H1 (cell line): ENCODE measurements around the gene AGPAT2. TPM values are rescaled to one million over a fixed set of nuclear protein-coding genes. Genes with fewer than 3 reads are reported as not detected.

ENCODE experiments used
- CTCF ChIA-PET: fragments of 300-600 bp; sonication (Branson Sonifier 250); formaldehyde crosslinking; loops from one replicate; lab custom pipeline; 2021; ENCODE audit not compliant: partially characterized antibody; lab: Charles Lee
- POLR2A ChIA-PET: fragments of 300-600 bp; sonication (Branson Sonifier 250); formaldehyde crosslinking; loops from one replicate; lab custom pipeline; 2021; ENCODE audit warnings: inconsistent platforms; ENCODE audit not compliant: partially characterized antibody; lab: Charles Lee
- DNase-seq, 2 experiments: peaks; one replicate each; pipeline versions ENCODE4 v3.0.0 to v3.0.0-alpha.2; 2010 to 2022; ENCODE audit warnings: low spot score in 2 of 2, low read depth in 1 of 2, mixed read lengths in 1 of 2
- FAIRE-seq: peaks from 2 replicates; lab custom pipeline; 2011; peaks lifted over from hg19 to GRCh38; lab: Jason Lieb, UNC
- H2AFZ ChIP-seq: 2 replicates; pipeline ENCODE4 v1.8.1; 2012; ENCODE audit warnings: low read length, inconsistent platforms
- H2AK5ac ChIP-seq: 2 replicates; pipeline ENCODE4 v1.6.1; 2013; ENCODE audit warnings: low read depth, low read length
- H2BK120ac ChIP-seq: replicated peaks from 2 replicates; pipeline ENCODE3; 2013; ENCODE audit warnings: low read depth, low read length, inconsistent platforms
- H2BK12ac ChIP-seq: 2 replicates; pipeline ENCODE4 v1.6.1; 2013; ENCODE audit warnings: low read depth, low read length
- H2BK15ac ChIP-seq: 2 replicates; pipeline ENCODE4 v1.6.1; 2013; ENCODE audit warnings: low read length
- H2BK20ac ChIP-seq: 2 replicates; pipeline ENCODE4 v1.6.1; 2013; ENCODE audit warnings: low read length
- H2BK5ac ChIP-seq: 2 replicates; pipeline ENCODE4 v1.6.1; 2013; ENCODE audit warnings: low read depth, low read length
- H3K14ac ChIP-seq: 2 replicates; pipeline ENCODE4 v1.6.1; 2013; ENCODE audit warnings: inconsistent platforms; ENCODE audit not compliant: insufficient read length
- H3K18ac ChIP-seq: 2 replicates; pipeline ENCODE4 v1.6.1; 2013; ENCODE audit warnings: low read length; ENCODE audit errors: extremely low read depth
- H3K23ac ChIP-seq: 2 replicates; pipeline ENCODE4 v1.6.1; 2013; ENCODE audit warnings: inconsistent platforms; ENCODE audit not compliant: insufficient read length
- H3K23me2 ChIP-seq: 2 replicates; pipeline ENCODE4 v1.6.1; 2013; ENCODE audit warnings: low read depth, low read length
- H3K27ac ChIP-seq: 2 replicates; pipeline ENCODE4 v1.6.1; 2011; ENCODE audit warnings: low read depth, low read length, inconsistent platforms
- H3K27me3 ChIP-seq, 4 experiments: replicated peaks in 1 of 4; 1 replicate in 1 of 4; 2 replicates in 3 of 4; pipeline versions ENCODE4 v1.6.1 to v1.8.1; 2011 to 2013; ENCODE audit warnings: low read length in 3 of 4, mild to moderate bottlenecking in 3 of 4, inconsistent platforms in 2 of 4, mixed read lengths in 2 of 4, moderate library complexity in 1 of 4; ENCODE audit not compliant: control insufficient read depth in 3 of 4, insufficient read depth in 3 of 4; ENCODE audit errors: extremely low read depth in 1 of 4
- H3K36me3 ChIP-seq, 4 experiments: 2 replicates each; pipeline versions ENCODE4 v1.6.1 to v1.8.1; 2011 to 2013; ENCODE audit warnings: mild to moderate bottlenecking in 4 of 4, low read length in 3 of 4, moderate library complexity in 2 of 4, control low read depth in 1 of 4, inconsistent platforms in 1 of 4; ENCODE audit not compliant: insufficient read depth in 4 of 4, control insufficient read depth in 2 of 4
- H3K4ac ChIP-seq: replicated peaks from 2 replicates; pipeline ENCODE3; 2013; ENCODE audit warnings: low read length, low read depth, mixed read lengths, inconsistent platforms; ENCODE audit not compliant: insufficient read length
- H3K4me1 ChIP-seq, 4 experiments: replicated peaks in 1 of 4; 1 replicate in 1 of 4; 2 replicates in 3 of 4; pipeline versions ENCODE4 v1.6.1 to v1.8.1; 2011 to 2013; ENCODE audit warnings: low read length in 3 of 4, inconsistent platforms in 2 of 4, mixed read lengths in 1 of 4; ENCODE audit not compliant: insufficient read depth in 4 of 4, control insufficient read depth in 3 of 4
- H3K4me2 ChIP-seq, 2 experiments: 2 replicates each; pipeline versions ENCODE4 v1.6.1 to v1.8.1; 2011 to 2013; ENCODE audit warnings: low read depth in 2 of 2, low read length in 2 of 2, control low read depth in 1 of 2, inconsistent platforms in 1 of 2, mild to moderate bottlenecking in 1 of 2; ENCODE audit not compliant: insufficient read depth in 1 of 2
- H3K4me3 ChIP-seq, 4 experiments: fragments of 200-600, 300-600 bp in 1 of 4; sonication (generic), shearing (Covaris generic), sonication (Bioruptor Twin) in 1 of 4; 2 replicates each; pipeline versions ENCODE4 v1.5.1 to v1.8.1; 2011 to 2016; ENCODE audit warnings: low read length in 4 of 4, low read depth in 3 of 4, control low read depth in 2 of 4, inconsistent platforms in 2 of 4, mild to moderate bottlenecking in 2 of 4, mixed read lengths in 1 of 4, moderate library complexity in 1 of 4; ENCODE audit not compliant: insufficient read depth in 2 of 4; ENCODE audit errors: extremely low read depth in 1 of 4
- H3K56ac ChIP-seq: replicated peaks from 2 replicates; pipeline ENCODE3; 2013; ENCODE audit warnings: low read depth, mild to moderate bottlenecking, mixed read lengths, low read length, inconsistent platforms; ENCODE audit not compliant: insufficient read length
- H3K79me1 ChIP-seq: 2 replicates; pipeline ENCODE4 v1.6.1; 2013; ENCODE audit warnings: low read depth, low read length, control low read depth
- H3K79me2 ChIP-seq, 2 experiments: 2 replicates each; pipeline versions ENCODE4 v1.6.1 to v1.8.1; 2012 to 2013; ENCODE audit warnings: low read length in 2 of 2, mild to moderate bottlenecking in 2 of 2, inconsistent platforms in 1 of 2; ENCODE audit not compliant: insufficient read depth in 2 of 2, control insufficient read depth in 1 of 2
- H3K9ac ChIP-seq, 4 experiments: replicated peaks in 1 of 4; 1 replicate in 1 of 4; 2 replicates in 3 of 4; pipeline versions ENCODE4 v1.6.1 to v1.8.1; 2011 to 2013; ENCODE audit warnings: low read depth in 3 of 4, low read length in 3 of 4, control low read depth in 2 of 4, mild to moderate bottlenecking in 2 of 4, moderate library complexity in 2 of 4, inconsistent platforms in 1 of 4; ENCODE audit errors: extremely low read depth in 1 of 4
- H3K9me3 ChIP-seq, 2 experiments: 2 replicates each; pipeline versions ENCODE4 v1.6.1 to v1.8.1; 2012 to 2013; ENCODE audit warnings: mild to moderate bottlenecking in 2 of 2, moderate library complexity in 2 of 2, control low read depth in 1 of 2, inconsistent platforms in 1 of 2, low read depth in 1 of 2, low read length in 1 of 2, mixed read lengths in 1 of 2; ENCODE audit not compliant: insufficient read depth in 2 of 2
- H4K20me1 ChIP-seq, 2 experiments: replicated peaks in 1 of 2; 2 replicates each; pipeline versions ENCODE3 to v1.8.1; 2011 to 2013; ENCODE audit warnings: inconsistent platforms in 2 of 2, low read length in 2 of 2, mild to moderate bottlenecking in 1 of 2; ENCODE audit not compliant: insufficient read depth in 2 of 2, control insufficient read depth in 1 of 2
- H4K5ac ChIP-seq: 2 replicates; pipeline ENCODE4 v1.6.1; 2013; ENCODE audit warnings: low read length, low read depth, mixed read lengths, inconsistent platforms; ENCODE audit not compliant: insufficient read length
- H4K8ac ChIP-seq: 2 replicates; pipeline ENCODE4 v1.8.0; 2013; ENCODE audit warnings: mild to moderate bottlenecking, moderate library complexity, low read length, inconsistent platforms; ENCODE audit not compliant: insufficient read depth; ENCODE audit errors: extremely low read depth
- H4K91ac ChIP-seq: replicated peaks from 2 replicates; pipeline ENCODE3; 2013; ENCODE audit warnings: low read length, mixed read lengths, inconsistent platforms; ENCODE audit not compliant: insufficient read length
- ASH2L ChIP-seq: fragments of 200-600, 300-600 bp; sonication (generic); IDR thresholded peaks from one replicate; pipeline ENCODE4 v1.7.1; 2017; ENCODE audit warnings: low read length
- CEBPB ChIP-seq: IDR thresholded peaks from 2 replicates; pipeline ENCODE4 v1.6.1; 2012; ENCODE audit warnings: low read depth, low read length
- GABPA ChIP-seq: IDR thresholded peaks from 2 replicates; pipeline ENCODE4 v1.6.1; 2011; ENCODE audit warnings: mild to moderate bottlenecking, low read length, moderate library complexity, borderline replicate concordance; ENCODE audit not compliant: insufficient read depth
- KDM1A ChIP-seq: fragments of 200-600, 300-600 bp; sonication (generic); IDR thresholded peaks from 2 replicates; pipeline ENCODE4 v1.7.1; 2016; ENCODE audit warnings: mild to moderate bottlenecking, low read length, borderline replicate concordance
- KDM4A ChIP-seq: IDR thresholded peaks from one replicate; pipeline ENCODE4 v1.7.1; 2012; ENCODE audit warnings: low read depth, mild to moderate bottlenecking, moderate library complexity, low read length, inconsistent platforms; ENCODE audit not compliant: severe bottlenecking
- MAX ChIP-seq: IDR thresholded peaks from 2 replicates; pipeline ENCODE4 v1.6.1; 2012; ENCODE audit warnings: inconsistent platforms
- NANOG ChIP-seq: IDR thresholded peaks from 2 replicates; pipeline ENCODE4 v1.6.1; 2011; ENCODE audit warnings: low read length, low read depth, mild to moderate bottlenecking, inconsistent platforms; ENCODE audit not compliant: insufficient read depth, poor library complexity, severe bottlenecking
- POU5F1 ChIP-seq: IDR thresholded peaks from 2 replicates; pipeline ENCODE4 v1.6.1; 2011; ENCODE audit warnings: low read depth, mild to moderate bottlenecking, low read length, moderate library complexity
- SIX5 ChIP-seq: IDR thresholded peaks from 2 replicates; pipeline ENCODE4 v1.6.1; 2011; ENCODE audit warnings: mild to moderate bottlenecking, low read depth, low read length
- TAF7 ChIP-seq: optimal IDR thresholded peaks from 2 replicates; pipeline ENCODE3; 2011; ENCODE audit warnings: low read depth, mild to moderate bottlenecking, inconsistent platforms, low read length, moderate library complexity, borderline replicate concordance
- TBP ChIP-seq: IDR thresholded peaks from 2 replicates; pipeline ENCODE4 v1.6.1; 2011; ENCODE audit warnings: low read depth, low read length, improper control_type of control experiment
- TCF12 ChIP-seq: IDR thresholded peaks from 2 replicates; pipeline ENCODE4 v1.6.1; 2011; ENCODE audit warnings: low read depth, mild to moderate bottlenecking, low read length
- WGBS, 2 experiments: shearing (Covaris generic) in 1 of 2; methylation state at CpG; one replicate each; pipeline versions ENCODE4 v1.1.6 to v1.1.7; 2013 to 2015; ENCODE audit warnings: low lambda C conversion rate in 2 of 2, mixed read lengths in 2 of 2, inconsistent platforms in 1 of 2, low coverage in 1 of 2, missing lambda C conversion rate in 1 of 2; ENCODE audit not compliant: insufficient replicate concordance in 2 of 2, insufficient coverage in 1 of 2, insufficient read length in 1 of 2; ENCODE audit errors: extremely low coverage in 1 of 2, missing lambda C conversion rate in 1 of 2; 5-methylcytosine and 5-hydroxymethylcytosine counted together
- polyA plus RNA-seq, 7 experiments: library from polyadenylated mRNA; depleted of rRNA in 3 of 7; stranded (reverse) in 5 of 7; unstranded in 2 of 7; fragments of >200 nt in 5 of 7; fragments of 200-250 nt in 2 of 7; gene quantifications; 1 replicate in 5 of 7; 2 replicates in 1 of 7; 4 replicates in 1 of 7; pipeline versions ENCODE4 v1.2.1 to v1.2.3, GENCODE V29; 2011 to 2013; ENCODE audit warnings: missing spikeins in 2 of 7, mixed read lengths in 2 of 7
- total RNA-seq: library from RNA; stranded (reverse); fragmentation: NEBNext Ultra II Directional; extraction: Animal tissue kit (Norgen Biotek cat#: 25700); gene quantifications from 2 replicates; pipeline ENCODE4 v1.2.1, GENCODE V29; 2021

AGPAT2 gene
- total and polyA plus RNA-seq, 2 of the 8 experiments (the other 6 are each of a cell fraction or from before 2014, with no cell fraction given), result 31.6 to 37.6 TPM

DNA sequence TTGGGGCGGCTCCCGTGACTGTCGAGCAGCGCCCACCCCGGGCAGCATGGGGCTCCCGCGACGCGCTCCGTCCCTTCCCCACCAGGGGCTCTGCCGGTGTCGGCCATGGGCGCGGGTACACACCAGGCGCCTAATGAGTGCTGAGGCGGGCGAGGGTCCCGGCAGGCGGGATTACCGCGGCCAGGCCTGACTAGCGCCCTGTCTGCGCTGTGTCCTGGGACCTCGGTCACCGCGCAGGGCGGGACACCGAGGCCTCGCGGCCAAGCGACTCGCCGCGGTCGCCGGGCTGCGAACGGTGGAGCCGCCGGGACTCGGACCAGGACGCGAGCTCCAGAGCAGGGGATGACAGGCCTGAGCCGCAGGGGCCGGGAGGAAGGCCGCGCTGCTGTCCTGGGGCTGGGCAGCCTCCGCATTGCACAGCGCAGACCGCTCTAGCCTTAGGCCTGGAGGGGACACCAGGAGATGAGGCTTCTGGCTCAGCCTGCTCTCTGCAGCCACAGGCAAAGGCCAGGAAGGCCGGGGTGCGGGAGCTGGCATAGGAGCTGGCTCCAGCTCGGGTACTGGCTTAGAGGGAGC is 41.4 kb upstream of the AGPAT2 start:
- no peak overlapping the region for H3K23ac ChIP-seq
- ChIA-PET CTCF (interaction anchor here (0.8 to 6.8 kb wide), 16 partner anchors 10 to 339 kb away, joined by 3 to 62 read pairs (median 4); partner anchors contain the start of genes LCN10 and LCN8), POLR2A (interaction anchor here (0.6 to 14.1 kb wide), 45 partner anchors 8 to 471 kb away, joined by 3 to 223 read pairs (median 4); partner anchors contain the start of genes AGPAT2, AJM1, DIPK1B and LCN10)
- H4K5ac ChIP-seq, result peak overlapping the region; percentile 26
- H4K20me1 ChIP-seq, result peaks cover 21 to 30% of the 10 kb centered on the region in 2 experiments
- peak overlapping the region; percentile 71 for H3K18ac ChIP-seq
- H3K36me3 ChIP-seq, result peaks cover 16 to 31% (median 27%) of the 10 kb centered on the region in 4 experiments
- H3K79me2 ChIP-seq, result peaks cover 8 to 36% of the 10 kb centered on the region in 2 experiments
- H4K8ac ChIP-seq, result peak overlapping the region; percentile 94
- H2AFZ ChIP-seq, result no peak overlapping the region; the same call in 1 of the 2 replicates
- H3K4me2 ChIP-seq, result peak overlapping the region; percentile 88 to 90
- peaks cover 13% of the 10 kb centered on the region; the same call in 1 of the 2 replicates for H3K23me2 ChIP-seq
- no peak overlapping the region for H2BK120ac ChIP-seq
- H3K4me3 ChIP-seq, result peak overlapping the region; percentile 89 to 98 (median 95)
- H3K27ac ChIP-seq, result no peak overlapping the region
- H3K56ac ChIP-seq, result peak overlapping the region; percentile 10
- DNase-seq (peak in 1 of 2 experiments; percentile 81), FAIRE-seq (no peak)
- H3K14ac ChIP-seq, result no peak overlapping the region
- H2BK5ac ChIP-seq, result no peak overlapping the region; the same call in 1 of the 2 replicates
- no peak overlapping the region for H2BK12ac ChIP-seq
- peaks cover 0 to 9% (median 5%) of the 10 kb centered on the region in 4 experiments; a peak in 5 of 7 replicates for H3K27me3 ChIP-seq
- peaks cover 11% of the 10 kb centered on the region; the same call in 1 of the 2 replicates for H3K79me1 ChIP-seq
- H3K9ac ChIP-seq, result peak overlapping the region in 3 of 4 experiments; percentile 73 to 88 (median 81); a peak in 5 of 7 replicates
- no peak overlapping the region for H2AK5ac ChIP-seq
- peak overlapping the region; percentile 93 for H3K4ac ChIP-seq
- no peak overlapping the region for H2BK15ac ChIP-seq
- peaks cover 3 to 16% (median 5%) of the 10 kb centered on the region in 4 experiments for H3K4me1 ChIP-seq
- H4K91ac ChIP-seq, result peak overlapping the region; percentile 88
- no peaks in the 10 kb centered on the region for H3K9me3 ChIP-seq
- 9% methylated on average over 51 of the region's 53 CpGs; no CpG with 5 or more reads in 1 of the 2 experiments for WGBS, 2 experiments
- H2BK20ac ChIP-seq, result no peak overlapping the region
- TF ChIP-seq KDM4A (peak; percentile 53), TBP (peak; percentile 52; the same call in 1 of the 2 replicates), NANOG (no peak), SIX5 (no peak), GABPA (0 out of 2 replicates have a peak, but pooled peaks have one; percentile 9), TAF7 (peak; percentile 22), CEBPB (no peak), KDM1A (no peak), MAX (0 out of 2 replicates have a peak, but pooled peaks have one; percentile 22), POU5F1 (no peak), TCF12 (no peak), ASH2L (peak; percentile 45)
